ENCODE results near the gene FOXM1.

GRCh38 chr12:2836574-2836973, 40.4 kb downstream of the FOXM1 start:
- TF ChIP-seq EP300 (IDR thresholded peaks at IDR 0.05; ENCODE audit: borderline replicate concordance in 1 of 2, control insufficient read depth in 1 of 2, low read depth in 2 of 2, low read length in 2 of 2) (no peak), EED (IDR thresholded peaks at IDR 0.05; ENCODE audit: low read depth) (no peak), CTCF (IDR thresholded peaks at IDR 0.05 in 2 of 3, conservative IDR thresholded peaks at IDR 0.05 in 1 of 3; ENCODE audit: control insufficient read depth in 2 of 3, extremely low read depth in 1 of 3, insufficient read depth in 1 of 3, low read depth in 3 of 3, low read length in 3 of 3) (no peak), ZNF24 (IDR thresholded peaks at IDR 0.05) (no peak)

Data from GM12878 (cell line).